ENCODE data around the gene TMEM26. TPM values are rescaled to one million over a fixed set of nuclear protein-coding genes. Genes with fewer than 3 reads are reported as not detected.

The TMEM26 gene
- total and polyA plus RNA-seq, 9 of the 15 experiments (the other 6 are each of a cell fraction or from before 2014, with no cell fraction given), result not detected

DNA sequence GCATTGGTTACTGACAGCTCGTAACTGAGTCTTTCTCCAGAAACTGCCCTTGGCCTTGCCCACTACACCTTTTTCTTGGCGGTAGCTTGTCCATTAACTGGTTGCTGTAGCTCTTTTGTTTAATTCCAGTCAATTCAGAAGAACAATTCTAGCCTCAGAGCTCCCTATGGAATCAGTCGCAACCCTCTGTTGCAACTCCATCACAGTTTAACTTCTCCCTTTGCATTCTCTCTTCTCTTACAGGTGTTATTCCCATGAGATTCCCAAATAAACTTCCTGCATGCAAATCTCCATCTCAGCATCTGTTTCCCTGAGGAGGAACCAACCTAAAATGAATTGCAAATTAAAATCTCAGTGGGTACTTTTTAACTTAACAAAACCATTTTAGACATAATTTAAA is 28.4 kb upstream of the TMEM26 start (continued):
- TF ChIP-seq, protein P1, sequence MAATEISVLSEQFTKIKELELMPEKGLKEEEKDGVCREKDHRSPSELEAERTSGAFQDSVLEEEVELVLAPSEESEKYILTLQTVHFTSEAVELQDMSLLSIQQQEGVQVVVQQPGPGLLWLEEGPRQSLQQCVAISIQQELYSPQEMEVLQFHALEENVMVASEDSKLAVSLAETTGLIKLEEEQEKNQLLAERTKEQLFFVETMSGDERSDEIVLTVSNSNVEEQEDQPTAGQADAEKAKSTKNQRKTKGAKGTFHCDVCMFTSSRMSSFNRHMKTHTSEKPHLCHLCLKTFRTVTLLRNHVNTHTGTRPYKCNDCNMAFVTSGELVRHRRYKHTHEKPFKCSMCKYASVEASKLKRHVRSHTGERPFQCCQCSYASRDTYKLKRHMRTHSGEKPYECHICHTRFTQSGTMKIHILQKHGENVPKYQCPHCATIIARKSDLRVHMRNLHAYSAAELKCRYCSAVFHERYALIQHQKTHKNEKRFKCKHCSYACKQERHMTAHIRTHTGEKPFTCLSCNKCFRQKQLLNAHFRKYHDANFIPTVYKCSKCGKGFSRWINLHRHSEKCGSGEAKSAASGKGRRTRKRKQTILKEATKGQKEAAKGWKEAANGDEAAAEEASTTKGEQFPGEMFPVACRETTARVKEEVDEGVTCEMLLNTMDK (IDR thresholded peaks at IDR 0.05; ENCODE audit: borderline replicate concordance, insufficient read depth, low read depth, low read length, poor library complexity, severe bottlenecking), result no peak
- TF ChIP-seq ZFP36 (IDR thresholded peaks at IDR 0.05; ENCODE audit: low read depth, low read length, partially characterized antibody), result no peak
- no peak for TF ChIP-seq SMARCA5 (IDR thresholded peaks at IDR 0.05)
- TF ChIP-seq GABPB1 (CRISPR knock-in tag; IDR thresholded peaks at IDR 0.05), result no peak
- TF ChIP-seq KLF1 (tag; IDR thresholded peaks at IDR 0.05), result no peak
- TF ChIP-seq NCOA4 (IDR thresholded peaks at IDR 0.05; ENCODE audit: partially characterized antibody), result no peak
- no peak for TF ChIP-seq KLF10 (CRISPR knock-in tag; IDR thresholded peaks at IDR 0.05)
- TF ChIP-seq, protein P2, sequence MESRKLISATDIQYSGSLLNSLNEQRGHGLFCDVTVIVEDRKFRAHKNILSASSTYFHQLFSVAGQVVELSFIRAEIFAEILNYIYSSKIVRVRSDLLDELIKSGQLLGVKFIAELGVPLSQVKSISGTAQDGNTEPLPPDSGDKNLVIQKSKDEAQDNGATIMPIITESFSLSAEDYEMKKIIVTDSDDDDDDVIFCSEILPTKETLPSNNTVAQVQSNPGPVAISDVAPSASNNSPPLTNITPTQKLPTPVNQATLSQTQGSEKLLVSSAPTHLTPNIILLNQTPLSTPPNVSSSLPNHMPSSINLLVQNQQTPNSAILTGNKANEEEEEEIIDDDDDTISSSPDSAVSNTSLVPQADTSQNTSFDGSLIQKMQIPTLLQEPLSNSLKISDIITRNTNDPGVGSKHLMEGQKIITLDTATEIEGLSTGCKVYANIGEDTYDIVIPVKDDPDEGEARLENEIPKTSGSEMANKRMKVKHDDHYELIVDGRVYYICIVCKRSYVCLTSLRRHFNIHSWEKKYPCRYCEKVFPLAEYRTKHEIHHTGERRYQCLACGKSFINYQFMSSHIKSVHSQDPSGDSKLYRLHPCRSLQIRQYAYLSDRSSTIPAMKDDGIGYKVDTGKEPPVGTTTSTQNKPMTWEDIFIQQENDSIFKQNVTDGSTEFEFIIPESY (CRISPR knock-in tag; IDR thresholded peaks at IDR 0.05), result no peak
- TF ChIP-seq, protein P3, sequence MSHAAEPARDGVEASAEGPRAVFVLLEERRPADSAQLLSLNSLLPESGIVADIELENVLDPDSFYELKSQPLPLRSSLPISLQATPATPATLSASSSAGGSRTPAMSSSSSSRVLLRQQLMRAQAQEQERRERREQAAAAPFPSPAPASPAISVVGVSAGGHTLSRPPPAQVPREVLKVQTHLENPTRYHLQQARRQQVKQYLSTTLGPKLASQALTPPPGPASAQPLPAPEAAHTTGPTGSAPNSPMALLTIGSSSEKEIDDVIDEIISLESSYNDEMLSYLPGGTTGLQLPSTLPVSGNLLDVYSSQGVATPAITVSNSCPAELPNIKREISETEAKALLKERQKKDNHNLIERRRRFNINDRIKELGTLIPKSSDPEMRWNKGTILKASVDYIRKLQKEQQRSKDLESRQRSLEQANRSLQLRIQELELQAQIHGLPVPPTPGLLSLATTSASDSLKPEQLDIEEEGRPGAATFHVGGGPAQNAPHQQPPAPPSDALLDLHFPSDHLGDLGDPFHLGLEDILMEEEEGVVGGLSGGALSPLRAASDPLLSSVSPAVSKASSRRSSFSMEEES (CRISPR knock-in tag; IDR thresholded peaks at IDR 0.05), result no peak
- TF ChIP-seq IRF2 (CRISPR knock-in tag; IDR thresholded peaks at IDR 0.05), result no peak
